IMR-90 (cell line): ENCODE data around the gene CA5B. TPM values are rescaled to one million over a fixed set of nuclear protein-coding genes. Genes with fewer than 3 reads are reported as not detected.

Source experiments
- ATAC-seq: fragments of 200-7000 bp; cut with Tn5 transposase; 2 replicates; pipeline ENCODE4 v1.9.1; 2020; ENCODE audit warnings: low read depth, mild to moderate bottlenecking, moderate library complexity
- BruUV-seq: library from RNA; stranded (reverse); fragments of 400-500 nt; replicated peaks from 2 replicates; lab custom pipeline; 2021; lab: Mats Ljungman, UMichigan
- CTCF ChIA-PET: fragments of 300-600 bp; formaldehyde crosslinking; extraction: SDS; loops from one replicate; lab custom pipeline; 2021; ENCODE audit warnings: antibody characterized with exemption; lab: Yijun Ruan, JAX
- POLR2A ChIA-PET: fragments of 300-600 bp; sonication (Branson Sonifier 250); formaldehyde crosslinking; loops from one replicate; lab custom pipeline; 2022; ENCODE audit warnings: antibody characterized with exemption; ENCODE audit not compliant: unreplicated experiment; lab: Charles Lee
- DNase-seq: peaks from one replicate; pipeline ENCODE4 v3.0.0; 2013
- H2AFZ ChIP-seq: replicated peaks from 2 replicates; pipeline ENCODE3; 2013; ENCODE audit warnings: low read length, mild to moderate bottlenecking; ENCODE audit not compliant: poor library complexity
- H2AK5ac ChIP-seq: 2 replicates; pipeline ENCODE4 v1.6.1; 2013; ENCODE audit warnings: low read depth, low read length, inconsistent platforms
- H2AK9ac ChIP-seq: replicated peaks from 2 replicates; pipeline ENCODE3; 2013; ENCODE audit warnings: mild to moderate bottlenecking, low read depth, low read length, moderate library complexity; ENCODE audit not compliant: poor library complexity
- H2BK120ac ChIP-seq: 2 replicates; pipeline ENCODE4 v1.6.1; 2013; ENCODE audit warnings: low read depth, low read length, inconsistent platforms
- H2BK15ac ChIP-seq: 3 replicates; pipeline ENCODE4 v1.6.1; 2013; ENCODE audit warnings: low read depth, low read length, inconsistent platforms
- H2BK20ac ChIP-seq: 2 replicates; pipeline ENCODE4 v1.6.1; 2013; ENCODE audit warnings: low read depth, mild to moderate bottlenecking, inconsistent platforms, low read length, moderate library complexity
- H2BK5ac ChIP-seq: 2 replicates; pipeline ENCODE4 v1.6.1; 2013; ENCODE audit warnings: mild to moderate bottlenecking, low read depth, low read length, inconsistent platforms; ENCODE audit not compliant: poor library complexity, severe bottlenecking
- H3K14ac ChIP-seq: replicated peaks from 2 replicates; pipeline ENCODE4 v1.6.1; 2013; ENCODE audit warnings: low read depth, low read length, inconsistent platforms
- H3K18ac ChIP-seq: 2 replicates; pipeline ENCODE4 v1.6.1; 2013; ENCODE audit warnings: low read depth, low read length, control low read depth
- H3K23ac ChIP-seq: 2 replicates; pipeline ENCODE4 v1.6.1; 2013; ENCODE audit warnings: low read depth, low read length, inconsistent platforms
- H3K27ac ChIP-seq: 2 replicates; pipeline ENCODE4 v1.5.1; 2013; ENCODE audit warnings: mild to moderate bottlenecking, control low read depth, low read length; ENCODE audit not compliant: insufficient read depth
- H3K27me3 ChIP-seq: 2 replicates; pipeline ENCODE4 v1.6.1; 2013; ENCODE audit warnings: low read length; ENCODE audit not compliant: control insufficient read depth, insufficient read depth
- H3K36me3 ChIP-seq: 2 replicates; pipeline ENCODE4 v1.6.1; 2013; ENCODE audit warnings: low read length, mixed read lengths; ENCODE audit not compliant: control insufficient read depth, insufficient read depth
- H3K4ac ChIP-seq: 2 replicates; pipeline ENCODE4 v1.6.1; 2013; ENCODE audit warnings: low read depth, low read length, inconsistent platforms
- H3K4me1 ChIP-seq: 2 replicates; pipeline ENCODE4 v1.6.1; 2013; ENCODE audit warnings: low read length, mixed read lengths; ENCODE audit not compliant: control insufficient read depth, insufficient read depth
- H3K4me2 ChIP-seq: 2 replicates; pipeline ENCODE4 v1.6.1; 2013; ENCODE audit warnings: low read depth, mild to moderate bottlenecking, control low read depth, low read length, moderate library complexity
- H3K4me3 ChIP-seq: 2 replicates; pipeline ENCODE4 v1.5.1; 2013; ENCODE audit warnings: low read depth, mild to moderate bottlenecking, control low read depth, low read length, moderate library complexity; ENCODE audit not compliant: insufficient read depth
- H3K56ac ChIP-seq: 2 replicates; pipeline ENCODE4 v1.6.1; 2013; ENCODE audit warnings: low read length, inconsistent platforms; ENCODE audit not compliant: insufficient read depth; ENCODE audit errors: extremely low read depth
- H3K79me1 ChIP-seq, 2 experiments: 2 replicates each; pipeline ENCODE4 v1.6.1; 2013; ENCODE audit warnings: low read length in 2 of 2, inconsistent platforms in 1 of 2, low read depth in 1 of 2
- H3K9ac ChIP-seq: 2 replicates; pipeline ENCODE4 v1.6.1; 2013; ENCODE audit warnings: low read depth, low read length, control low read depth
- H3K9me1 ChIP-seq: 2 replicates; pipeline ENCODE4 v1.6.1; 2013; ENCODE audit warnings: low read length, inconsistent platforms; ENCODE audit not compliant: insufficient read depth
- H3K9me3 ChIP-seq: 2 replicates; pipeline ENCODE4 v1.6.1; 2013; ENCODE audit warnings: low read length; ENCODE audit not compliant: control insufficient read depth, insufficient read depth
- H4K20me1 ChIP-seq: 2 replicates; pipeline ENCODE4 v1.6.1; 2013; ENCODE audit warnings: low read length, inconsistent platforms; ENCODE audit not compliant: insufficient read depth
- H4K5ac ChIP-seq: 2 replicates; pipeline ENCODE4 v1.6.1; 2013; ENCODE audit warnings: mild to moderate bottlenecking, low read depth, low read length, control low read depth
- H4K8ac ChIP-seq, 2 experiments: 2 replicates each; pipeline ENCODE4 v1.6.1; 2013; ENCODE audit warnings: low read depth in 2 of 2, low read length in 2 of 2, control low read depth in 1 of 2, inconsistent platforms in 1 of 2
- H4K91ac ChIP-seq: 2 replicates; pipeline ENCODE4 v1.6.1; 2013; ENCODE audit warnings: low read depth, low read length, inconsistent platforms; ENCODE audit not compliant: insufficient read depth
- BHLHE40 ChIP-seq: fragments of 150-350 bp; IDR thresholded peaks from 2 replicates; pipeline ENCODE4 v1.6.1; 2016; ENCODE audit warnings: mild to moderate bottlenecking, low read depth, low read length
- CEBPB ChIP-seq: IDR thresholded peaks from 2 replicates; pipeline ENCODE4 v1.6.1; 2012; ENCODE audit warnings: low read depth, low read length, improper control_type of control experiment
- CHD1 ChIP-seq: IDR thresholded peaks from 2 replicates; pipeline ENCODE4 v1.6.1; 2012; ENCODE audit warnings: low read depth, low read length, improper control_type of control experiment
- FOS ChIP-seq: fragments of 150-350 bp; IDR thresholded peaks from 2 replicates; pipeline ENCODE4 v1.6.1; 2016; ENCODE audit warnings: low read depth, low read length
- MAFK ChIP-seq: IDR thresholded peaks from 2 replicates; pipeline ENCODE4 v1.6.1; 2012; ENCODE audit warnings: low read depth, low read length, improper control_type of control experiment
- MAZ ChIP-seq: IDR thresholded peaks from 2 replicates; pipeline ENCODE4 v1.6.1; 2012; ENCODE audit warnings: low read depth, mild to moderate bottlenecking, low read length, improper control_type of control experiment, moderate library complexity, borderline replicate concordance
- MXI1 ChIP-seq: IDR thresholded peaks from 2 replicates; pipeline ENCODE4 v1.6.1; 2012; ENCODE audit warnings: low read depth, mild to moderate bottlenecking, low read length, moderate library complexity, borderline replicate concordance
- NFE2L2 ChIP-seq: fragments of 150-350 bp; IDR thresholded peaks from 2 replicates; pipeline ENCODE4 v1.6.1; 2016; ENCODE audit warnings: low read depth, mild to moderate bottlenecking, low read length
- POLR2A ChIP-seq: IDR thresholded peaks from 2 replicates; pipeline ENCODE4 v1.6.1; 2012; ENCODE audit warnings: mild to moderate bottlenecking, low read depth, low read length
- RAD21 ChIP-seq: IDR thresholded peaks from 2 replicates; pipeline ENCODE4 v1.6.1; 2012; ENCODE audit warnings: low read length, improper control_type of control experiment
- RCOR1 ChIP-seq: IDR thresholded peaks from 2 replicates; pipeline ENCODE4 v1.6.1; 2012; ENCODE audit warnings: mild to moderate bottlenecking, low read length, improper control_type of control experiment; ENCODE audit not compliant: insufficient replicate concordance
- RFX5 ChIP-seq: IDR thresholded peaks from 2 replicates; pipeline ENCODE4 v1.8.0; 2012; ENCODE audit warnings: low read depth, mild to moderate bottlenecking, low read length, moderate library complexity
- SMC3 ChIP-seq: fragments of 150-350 bp; IDR thresholded peaks from 2 replicates; pipeline ENCODE4 v1.6.1; 2016; ENCODE audit warnings: low read depth, mild to moderate bottlenecking, antibody characterized with exemption, low read length, moderate library complexity
- WGBS, 2 experiments: methylation state at CpG; one replicate each; pipeline versions ENCODE4 v1.1.5 to v1.1.7; 2013; ENCODE audit warnings: missing lambda C conversion rate in 2 of 2; ENCODE audit not compliant: insufficient read length in 1 of 2; ENCODE audit errors: extremely low coverage in 2 of 2; 5-methylcytosine and 5-hydroxymethylcytosine counted together
- dilution Hi-C: fragments of 300-500 bp; cut with HindIII; formaldehyde crosslinking; loops from one replicate; pipeline ENCODE4 v1.14.3; 2018; ENCODE audit warnings: low sequenced_read_pairs; ENCODE audit not compliant: unreplicated experiment
- in situ Hi-C: fragments of 300-500 bp; cut with MboI; formaldehyde crosslinking; loops from 3 replicates; pipeline ENCODE4 v1.14.3; 2019; ENCODE audit warnings: low sequenced_read_pairs, inconsistent platforms, mixed read lengths
- intact Hi-C: fragments of 100-400 bp; cut with micrococcal nuclease; formaldehyde crosslinking; loops from 2 replicates; pipeline ENCODE4 v1.10.0; 2022
- polyA plus RNA-seq, 3 experiments: library from polyadenylated mRNA; depleted of rRNA; stranded (reverse); fragments of >200 nt; gene quantifications; 2 replicates each; pipeline ENCODE4 v1.2.3, GENCODE V29; 2012; ENCODE audit warnings: low replicate concordance in 1 of 3
- total RNA-seq: library from RNA; depleted of rRNA; stranded (reverse); fragments of >200 nt; gene quantifications from 2 replicates; pipeline ENCODE4 v1.2.3, GENCODE V29; 2012
- TF ChIP-seq, protein P1 (sequence below): conservative IDR thresholded peaks from 2 replicates; pipeline ENCODE4 v1.5.1; 2012; ENCODE audit warnings: mild to moderate bottlenecking, low read depth, low read length, improper control_type of control experiment
- TF ChIP-seq, protein P2 (sequence below): fragments of 150-350 bp; IDR thresholded peaks from 2 replicates; pipeline ENCODE4 v1.6.1; 2017; ENCODE audit warnings: mild to moderate bottlenecking, antibody characterized with exemption, low read length, low read depth
- TF ChIP-seq, protein P3 (sequence below): fragments of 150-350 bp; IDR thresholded peaks from 2 replicates; pipeline ENCODE4 v1.6.1; 2016; ENCODE audit warnings: low read depth, mild to moderate bottlenecking, low read length, moderate library complexity, borderline replicate concordance

Gene CA5B
- total and polyA plus RNA-seq, 2 of the 4 experiments (the other 2 are of a cell fraction) = 3.5 to 5.4 TPM

DNA sequence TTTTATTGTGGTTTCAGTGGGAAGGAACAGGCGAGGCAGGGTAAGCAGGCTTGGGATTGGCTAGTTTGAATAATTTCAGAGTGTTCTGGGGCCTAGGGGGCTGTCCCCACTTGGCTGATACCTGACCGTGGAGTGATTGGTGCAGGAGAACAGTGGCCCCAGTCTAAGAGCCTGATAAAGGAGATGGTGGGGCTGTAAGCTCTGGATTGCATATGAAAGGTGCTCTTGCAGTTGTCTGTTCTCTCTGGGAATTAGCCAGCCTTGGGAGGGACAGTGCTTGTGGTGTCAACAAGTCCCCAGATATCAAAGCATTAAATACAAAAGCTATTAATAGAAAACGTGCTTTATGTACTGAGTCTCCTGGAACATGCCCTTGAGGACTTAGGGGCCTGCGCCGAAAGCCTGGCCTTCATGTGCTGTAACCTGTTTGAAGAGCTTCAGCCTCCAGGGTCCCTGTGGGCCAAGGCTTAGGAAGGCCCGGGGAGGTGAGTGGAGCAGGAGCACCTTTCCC, 43.1 kb upstream of the CA5B start:
- no peaks in the 10 kb centered on the region for H3K4me1 ChIP-seq
- H2AK9ac ChIP-seq = no peak overlapping the region
- H4K5ac ChIP-seq = no peak overlapping the region
- whole genome bisulfite sequencing, 2 experiments = 100% methylated on average over 3 of the region's 6 CpGs; no CpG with 5 or more reads in 1 of the 2 experiments
- H3K14ac ChIP-seq = no peak overlapping the region
- no peak overlapping the region for H3K9ac ChIP-seq
- BruUV-seq = no TSS peak
- no peak overlapping the region for H2BK20ac ChIP-seq
- no peaks in the 10 kb centered on the region for H3K9me3 ChIP-seq
- ChIA-PET CTCF (interaction anchor here (0.7 to 1.1 kb wide), 2 partner anchors 10 to 13 kb away, joined by 3 to 4 read pairs; no protein-coding TSS in a partner anchor), POLR2A (no interaction called here)
- no peak for DNase-seq
- H3K18ac ChIP-seq = no peak overlapping the region
- no peaks in the 10 kb centered on the region for H3K9me1 ChIP-seq
- H3K79me1 ChIP-seq = peaks cover 11 to 17% of the 10 kb centered on the region in 2 experiments; a peak in 3 of 4 replicates
- H3K27me3 ChIP-seq = no peaks in the 10 kb centered on the region
- H4K8ac ChIP-seq = no peak overlapping the region
- no peak overlapping the region for H4K91ac ChIP-seq
- no peak overlapping the region for H3K56ac ChIP-seq
- no peak for TF ChIP-seq BHLHE40
- TF ChIP-seq, protein P1, sequence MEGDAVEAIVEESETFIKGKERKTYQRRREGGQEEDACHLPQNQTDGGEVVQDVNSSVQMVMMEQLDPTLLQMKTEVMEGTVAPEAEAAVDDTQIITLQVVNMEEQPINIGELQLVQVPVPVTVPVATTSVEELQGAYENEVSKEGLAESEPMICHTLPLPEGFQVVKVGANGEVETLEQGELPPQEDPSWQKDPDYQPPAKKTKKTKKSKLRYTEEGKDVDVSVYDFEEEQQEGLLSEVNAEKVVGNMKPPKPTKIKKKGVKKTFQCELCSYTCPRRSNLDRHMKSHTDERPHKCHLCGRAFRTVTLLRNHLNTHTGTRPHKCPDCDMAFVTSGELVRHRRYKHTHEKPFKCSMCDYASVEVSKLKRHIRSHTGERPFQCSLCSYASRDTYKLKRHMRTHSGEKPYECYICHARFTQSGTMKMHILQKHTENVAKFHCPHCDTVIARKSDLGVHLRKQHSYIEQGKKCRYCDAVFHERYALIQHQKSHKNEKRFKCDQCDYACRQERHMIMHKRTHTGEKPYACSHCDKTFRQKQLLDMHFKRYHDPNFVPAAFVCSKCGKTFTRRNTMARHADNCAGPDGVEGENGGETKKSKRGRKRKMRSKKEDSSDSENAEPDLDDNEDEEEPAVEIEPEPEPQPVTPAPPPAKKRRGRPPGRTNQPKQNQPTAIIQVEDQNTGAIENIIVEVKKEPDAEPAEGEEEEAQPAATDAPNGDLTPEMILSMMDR = no peak
- TF ChIP-seq MAZ = no peak
- no peak for TF ChIP-seq CHD1
- no peak for TF ChIP-seq NFE2L2
- no peak for TF ChIP-seq RFX5
- no peak for TF ChIP-seq RAD21
- TF ChIP-seq, protein P2, sequence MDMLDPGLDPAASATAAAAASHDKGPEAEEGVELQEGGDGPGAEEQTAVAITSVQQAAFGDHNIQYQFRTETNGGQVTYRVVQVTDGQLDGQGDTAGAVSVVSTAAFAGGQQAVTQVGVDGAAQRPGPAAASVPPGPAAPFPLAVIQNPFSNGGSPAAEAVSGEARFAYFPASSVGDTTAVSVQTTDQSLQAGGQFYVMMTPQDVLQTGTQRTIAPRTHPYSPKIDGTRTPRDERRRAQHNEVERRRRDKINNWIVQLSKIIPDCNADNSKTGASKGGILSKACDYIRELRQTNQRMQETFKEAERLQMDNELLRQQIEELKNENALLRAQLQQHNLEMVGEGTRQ = no peak
- no peak for TF ChIP-seq RCOR1
- TF ChIP-seq FOS = no peak
- TF ChIP-seq MXI1 = no peak
- TF ChIP-seq POLR2A = no peak
- no peak for TF ChIP-seq MAFK
- no peak for TF ChIP-seq SMC3
- TF ChIP-seq CEBPB = no peak
- TF ChIP-seq, protein P3, sequence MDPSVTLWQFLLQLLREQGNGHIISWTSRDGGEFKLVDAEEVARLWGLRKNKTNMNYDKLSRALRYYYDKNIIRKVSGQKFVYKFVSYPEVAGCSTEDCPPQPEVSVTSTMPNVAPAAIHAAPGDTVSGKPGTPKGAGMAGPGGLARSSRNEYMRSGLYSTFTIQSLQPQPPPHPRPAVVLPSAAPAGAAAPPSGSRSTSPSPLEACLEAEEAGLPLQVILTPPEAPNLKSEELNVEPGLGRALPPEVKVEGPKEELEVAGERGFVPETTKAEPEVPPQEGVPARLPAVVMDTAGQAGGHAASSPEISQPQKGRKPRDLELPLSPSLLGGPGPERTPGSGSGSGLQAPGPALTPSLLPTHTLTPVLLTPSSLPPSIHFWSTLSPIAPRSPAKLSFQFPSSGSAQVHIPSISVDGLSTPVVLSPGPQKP = no peak
- no peak overlapping the region for H2BK5ac ChIP-seq
- intact Hi-C loops (no loop called here), in situ Hi-C loops (no loop called here), dilution Hi-C loops (no loop called here)
- H3K4me2 ChIP-seq = no peak overlapping the region
- no peak overlapping the region for H2BK15ac ChIP-seq
- peaks cover 21% of the 10 kb centered on the region for H3K36me3 ChIP-seq
- no peak overlapping the region for H2BK120ac ChIP-seq
- no peak overlapping the region for H3K27ac ChIP-seq
- no peak for ATAC-seq
- no peaks in the 10 kb centered on the region for H4K20me1 ChIP-seq
- H3K23ac ChIP-seq = no peak overlapping the region
- H3K4ac ChIP-seq = no peak overlapping the region
- no peak overlapping the region for H2AFZ ChIP-seq
- no peak overlapping the region for H3K4me3 ChIP-seq
- no peak overlapping the region for H2AK5ac ChIP-seq
